Sigmoid colon (tissue), 4 donors: ENCODE measurements around the gene CATSPERD.

Experiments used
- CTCF ChIP-seq, 4 experiments: fragments of 450-650 bp in 3 of 4; fragments of 200-600 bp in 1 of 4; IDR thresholded peaks; one replicate each; pipeline ENCODE4 v1.5.1; 2016 to 2019; ENCODE audit warnings: antibody characterized with exemption in 4 of 4, mild to moderate bottlenecking in 3 of 4, moderate library complexity in 2 of 4
- EP300 ChIP-seq, 4 donors: sonication (generic); formaldehyde crosslinking; IDR thresholded peaks; one replicate each; pipeline ENCODE4 v1.6.1; 2017; ENCODE audit warnings: antibody characterized with exemption in 4 of 4
- POLR2A ChIP-seq, 2 donors: fragments of 450-650 bp; IDR thresholded peaks; one replicate each; pipeline ENCODE4 v1.6.1; 2016; ENCODE audit warnings: antibody characterized with exemption in 2 of 2, mild to moderate bottlenecking in 2 of 2, moderate library complexity in 2 of 2
- POLR2AphosphoS5 ChIP-seq, 4 donors: sonication (generic); formaldehyde crosslinking; IDR thresholded peaks; one replicate each; pipeline ENCODE4 v1.6.1; 2017; ENCODE audit warnings: antibody characterized with exemption in 4 of 4

GRCh38 chr19:5788422-5788821, 68.0 kb downstream of the CATSPERD start:
- no peak for TF ChIP-seq CTCF (IDR thresholded peaks at IDR 0.05)
- no peak for TF ChIP-seq POLR2AphosphoS5 (IDR thresholded peaks at IDR 0.05)
- no peak for TF ChIP-seq POLR2A (IDR thresholded peaks at IDR 0.05)
- no peak for TF ChIP-seq EP300 (IDR thresholded peaks at IDR 0.05)
